Activated CD4-positive, alpha-beta T cell treated with anti-CD3 and anti-CD28 coated beads, Interleukin-2, amount 10 ng/mL, durations not matched to agents 24 days and 14 days (primary cell): ENCODE measurements around the gene FKBP1A. TPM values are rescaled to one million over a fixed set of nuclear protein-coding genes. Genes with fewer than 3 reads are reported as not detected.

Source experiments
- DNase-seq: peaks from one replicate; pipeline ENCODE4 v3.0.0; 2022
- H3K27ac Mint-ChIP-seq: one replicate; pipeline ENCODE4 v1.8.0; 2022; ENCODE audit warnings: mild to moderate bottlenecking, mixed read lengths
- H3K27me3 Mint-ChIP-seq: one replicate; pipeline ENCODE4 v1.8.0; 2022; ENCODE audit warnings: mixed read lengths
- H3K36me3 Mint-ChIP-seq: one replicate; pipeline ENCODE4 v1.8.0; 2022; ENCODE audit warnings: low read depth, mild to moderate bottlenecking, mixed read lengths
- H3K4me1 Mint-ChIP-seq: one replicate; pipeline ENCODE4 v1.8.0; 2021; ENCODE audit warnings: mixed read lengths
- H3K4me3 Mint-ChIP-seq: one replicate; pipeline ENCODE4 v1.8.0; 2022; ENCODE audit warnings: mild to moderate bottlenecking, moderate library complexity, mixed read lengths
- H3K9me3 Mint-ChIP-seq: one replicate; pipeline ENCODE4 v1.8.0; 2021; ENCODE audit warnings: mixed read lengths
- intact Hi-C: fragments of 100-400 bp; cut with micrococcal nuclease; formaldehyde crosslinking; loops from one replicate; pipeline ENCODE4 v1.15.1; 2023
- total RNA-seq: library from RNA; stranded (reverse); gene quantifications from 2 replicates; pipeline ENCODE4 v1.2.3, GENCODE V29; 2022

FKBP1A gene
- 291 and 292 TPM in 2 replicates for total RNA-seq

DNA sequence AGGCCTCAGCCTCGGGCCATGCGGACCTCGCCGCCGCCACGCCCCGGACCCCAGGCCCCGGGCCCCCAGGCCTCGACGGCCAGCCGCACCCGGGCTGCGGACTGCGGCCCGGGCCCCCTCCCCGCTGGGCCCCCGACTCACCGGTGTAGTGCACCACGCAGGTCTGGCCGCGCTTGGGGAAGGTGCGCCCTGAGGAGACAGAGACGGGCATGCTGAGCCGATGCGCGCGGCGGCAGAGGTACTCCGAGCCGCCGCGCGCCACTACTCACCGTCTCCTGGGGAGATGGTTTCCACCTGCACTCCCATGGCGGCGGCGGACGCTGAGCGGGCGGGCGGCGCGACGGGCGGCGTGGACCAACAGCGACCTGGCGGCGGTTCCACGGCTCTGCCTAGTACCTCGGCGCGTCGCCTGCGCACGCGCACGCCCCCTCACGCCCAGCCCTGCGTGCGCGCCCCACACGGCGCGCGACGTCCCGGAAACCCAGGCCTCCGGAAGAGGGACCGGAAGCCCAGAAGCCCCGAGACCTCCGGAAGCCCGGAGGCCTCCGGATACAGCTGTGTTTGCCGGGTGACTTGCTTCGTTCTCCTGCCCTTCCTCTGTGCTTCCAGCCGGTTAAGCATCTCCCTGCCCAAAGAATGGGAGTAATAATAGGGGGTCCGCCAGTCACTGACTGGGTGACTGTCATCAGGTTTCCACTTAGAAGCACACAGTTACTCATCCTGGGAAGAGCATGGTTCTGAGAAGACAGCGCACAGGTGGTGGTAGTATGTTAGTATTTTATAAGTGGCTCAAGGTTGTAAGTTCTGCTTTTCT lies at the start of gene FKBP1A:
TSS of gene FKBP1A (minus strand) at position 362 of the 814 bp plus-strand sequence. CDS start at position 306, 56 bp downstream.
- peaks cover 9% of the 10 kb centered on the region for H3K9me3 Mint-ChIP-seq
- H3K4me1 Mint-ChIP-seq: peaks cover 52% of the 10 kb centered on the region
- H3K27me3 Mint-ChIP-seq: peaks cover 3% of the 10 kb centered on the region
- peak; percentile 97 for DNase-seq
- H3K36me3 Mint-ChIP-seq: peaks cover 24% of the 10 kb centered on the region
- intact Hi-C loops: loop anchor here (1.0 to 5.0 kb wide), 6 partner anchors 36 to 275 kb away; partner anchors contain the start of genes NSFL1C, PSMF1 and RAD21L1
- H3K27ac Mint-ChIP-seq: peak within 1 kb of the TSS; percentile 90
- peak within 1 kb of the TSS; percentile 79 for H3K4me3 Mint-ChIP-seq

DNA sequence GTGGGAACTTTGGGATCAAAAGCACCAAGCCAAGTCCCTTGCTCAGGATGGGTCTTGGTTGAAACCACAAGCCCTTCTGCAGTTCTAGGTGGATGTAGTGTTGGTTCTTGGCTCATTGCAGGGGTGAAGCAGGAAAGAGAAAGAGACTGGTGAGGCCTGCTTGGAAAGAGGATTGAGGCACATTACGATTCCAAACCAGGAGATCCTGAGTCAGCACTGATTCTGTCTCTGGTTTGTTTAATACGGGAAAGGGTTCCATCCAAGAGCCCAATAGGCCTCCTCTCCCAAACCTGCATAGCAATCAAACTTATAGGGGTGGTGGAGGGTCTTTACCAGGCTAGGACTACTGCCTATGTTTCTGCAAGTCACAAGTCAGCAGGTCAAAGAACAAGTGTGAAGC lies 49.5 kb upstream of the FKBP1A start:
- peaks cover 46% of the 10 kb centered on the region for H3K36me3 Mint-ChIP-seq
- H3K27me3 Mint-ChIP-seq: no peaks in the 10 kb centered on the region
- intact Hi-C loops: no loop called here
- DNase-seq: no peak
- H3K9me3 Mint-ChIP-seq: no peaks in the 10 kb centered on the region
- H3K4me3 Mint-ChIP-seq: no peak overlapping the region
- H3K4me1 Mint-ChIP-seq: peaks cover 3% of the 10 kb centered on the region
- no peak overlapping the region for H3K27ac Mint-ChIP-seq

DNA sequence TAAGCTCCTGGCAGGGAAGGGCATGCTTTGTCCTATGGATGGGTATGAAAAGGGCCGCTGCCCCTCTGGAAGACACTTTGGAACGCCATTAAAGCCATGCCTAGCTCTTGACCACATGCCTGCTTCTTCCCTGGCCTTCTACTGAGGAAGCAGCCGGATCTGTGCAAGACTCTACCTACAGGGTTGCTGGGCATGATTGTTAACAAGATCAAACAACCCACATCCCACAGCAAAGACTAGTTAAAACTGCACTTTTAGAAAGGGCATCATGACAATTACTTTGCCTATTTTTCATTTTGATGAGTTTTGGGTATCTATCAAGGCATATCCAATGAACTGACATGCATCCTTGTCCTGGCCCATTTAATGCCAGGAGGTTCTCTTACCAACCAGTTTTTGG lies 48.3 kb upstream of the FKBP1A start:
- no peak overlapping the region for H3K27ac Mint-ChIP-seq
- intact Hi-C loops: no loop called here
- peaks cover 6% of the 10 kb centered on the region for H3K4me1 Mint-ChIP-seq
- DNase-seq: no peak
- H3K36me3 Mint-ChIP-seq: peaks cover 40% of the 10 kb centered on the region
- no peak overlapping the region for H3K4me3 Mint-ChIP-seq
- H3K9me3 Mint-ChIP-seq: no peaks in the 10 kb centered on the region
- H3K27me3 Mint-ChIP-seq: no peaks in the 10 kb centered on the region

DNA sequence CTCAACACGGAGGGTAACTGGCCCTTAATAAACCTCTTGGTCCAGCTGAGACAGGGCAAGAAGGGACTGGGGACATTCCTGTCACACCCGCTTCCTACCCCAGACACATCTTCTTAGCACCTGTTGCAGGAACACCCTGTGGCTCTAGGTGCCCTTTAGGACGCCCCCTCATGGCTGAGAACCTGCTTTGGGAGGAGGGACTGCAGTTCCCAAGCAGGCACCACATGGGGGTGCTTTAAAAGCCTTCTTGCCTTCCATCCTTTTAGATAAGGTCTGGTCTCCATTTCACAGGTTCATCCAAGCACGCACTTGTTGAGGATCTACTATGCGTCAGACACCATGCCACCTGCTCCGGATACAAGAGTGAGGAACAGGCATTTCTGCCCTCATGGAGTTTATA lies 47.2 kb upstream of the FKBP1A start:
- Mint-ChIP-seq H3K27ac (no peak overlapping the region), H3K36me3 (peaks cover 32% of the 10 kb centered on the region), H3K4me3 (no peak overlapping the region), H3K4me1 (peaks cover 14% of the 10 kb centered on the region), H3K27me3 (no peaks in the 10 kb centered on the region), H3K9me3 (no peaks in the 10 kb centered on the region)
- intact Hi-C loops: no loop called here
- DNase-seq: peak; percentile 70

DNA sequence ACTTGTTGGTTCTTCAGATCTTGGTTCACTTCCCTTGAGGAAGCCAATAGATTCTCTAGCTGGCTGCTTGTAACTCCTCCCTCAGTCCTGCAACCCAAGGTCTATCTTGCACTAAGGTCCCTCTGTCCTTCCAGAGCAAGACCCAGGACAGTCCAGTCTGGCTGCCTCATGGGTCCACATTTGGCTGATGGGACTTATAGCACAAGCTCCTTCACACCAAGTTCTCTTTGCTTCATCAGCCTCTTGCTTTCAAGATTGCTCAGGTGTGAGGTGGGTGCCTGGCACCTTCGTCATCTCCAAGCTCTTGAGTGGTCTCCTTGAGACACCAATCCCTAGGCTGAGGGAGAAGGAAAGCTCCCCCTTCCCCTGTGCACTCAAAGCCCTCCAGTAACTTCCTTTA lies 45.5 kb upstream of the FKBP1A start:
- peaks cover 22% of the 10 kb centered on the region for H3K4me1 Mint-ChIP-seq
- H3K9me3 Mint-ChIP-seq: no peaks in the 10 kb centered on the region
- H3K4me3 Mint-ChIP-seq: no peak overlapping the region
- no peak overlapping the region for H3K27ac Mint-ChIP-seq
- intact Hi-C loops: loop anchor here (5.0 kb wide), 1 partner anchor 211 kb away; the partner anchor contains the start of gene RAD21L1
- H3K36me3 Mint-ChIP-seq: peaks cover 24% of the 10 kb centered on the region
- DNase-seq: no peak
- no peaks in the 10 kb centered on the region for H3K27me3 Mint-ChIP-seq

DNA sequence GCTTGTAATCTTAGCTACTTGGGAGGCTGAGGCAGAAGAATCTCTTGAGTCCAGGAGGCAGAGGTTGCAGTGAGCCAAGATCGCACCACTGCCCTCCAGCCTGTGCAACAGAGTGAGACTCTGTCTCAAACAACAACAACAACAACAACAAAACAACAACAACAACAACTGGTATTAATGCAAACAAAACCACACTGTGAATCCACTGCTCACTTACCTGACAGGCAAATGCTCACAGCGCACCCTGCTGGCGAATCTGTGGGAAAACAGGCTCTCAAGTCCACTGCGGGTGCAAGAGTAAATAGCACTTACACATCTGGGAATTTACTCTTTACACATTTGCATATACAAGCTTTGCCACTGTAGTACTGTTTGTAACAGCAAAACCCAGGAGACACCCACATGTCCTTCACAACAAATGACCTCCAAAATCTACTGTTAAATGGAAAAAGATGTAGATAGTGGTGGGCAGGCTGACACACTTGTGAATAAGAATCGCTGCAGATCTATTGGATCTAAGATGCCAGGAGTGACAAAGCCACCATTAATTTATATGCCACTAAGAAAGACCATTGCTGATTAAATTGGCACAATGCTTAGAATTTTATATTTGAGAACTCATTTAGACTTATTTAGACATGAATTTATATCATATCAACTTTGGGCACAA lies 44.5 kb upstream of the FKBP1A start:
- peak overlapping the region; percentile 52 for H3K27ac Mint-ChIP-seq
- peaks cover 4% of the 10 kb centered on the region for H3K27me3 Mint-ChIP-seq

DNA sequence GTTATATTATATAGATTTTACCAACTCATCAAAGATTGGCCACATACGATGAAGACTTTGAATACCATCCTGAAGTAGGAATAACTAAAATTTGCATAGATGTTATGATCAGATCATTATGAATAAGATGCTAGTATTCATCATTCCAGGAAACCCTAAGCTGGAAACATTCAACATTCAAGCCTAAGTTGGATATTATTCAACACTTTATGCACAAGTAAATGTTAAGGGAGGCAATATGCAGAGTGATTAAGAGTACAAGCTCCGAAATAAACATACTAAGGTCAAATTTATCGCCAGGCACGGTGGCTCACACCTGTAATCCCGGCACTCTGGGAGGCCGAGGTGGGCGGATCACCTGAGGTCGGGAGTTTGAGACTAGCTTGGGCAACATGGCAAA lies 43.4 kb upstream of the FKBP1A start:
- Mint-ChIP-seq H3K36me3 (peaks cover 12% of the 10 kb centered on the region), H3K9me3 (no peaks in the 10 kb centered on the region), H3K4me3 (no peak overlapping the region), H3K27me3 (peaks cover 11% of the 10 kb centered on the region), H3K4me1 (peaks cover 31% of the 10 kb centered on the region), H3K27ac (no peak overlapping the region)
- DNase-seq: no peak
- intact Hi-C loops: loop anchor here (5.0 kb wide), 1 partner anchor 209 kb away; the partner anchor contains the start of gene RAD21L1

More for the DNA sequence above, 44.5 kb upstream of the FKBP1A start:
- H3K36me3 Mint-ChIP-seq: peaks cover 20% of the 10 kb centered on the region
- no peaks in the 10 kb centered on the region for H3K9me3 Mint-ChIP-seq
- intact Hi-C loops: loop anchor here (1.0 to 5.0 kb wide), 2 partner anchors 124 to 210 kb away; partner anchors contain the start of gene RAD21L1
- DNase-seq: peak; percentile 93
- peak overlapping the region; percentile 19 for H3K4me3 Mint-ChIP-seq
- H3K4me1 Mint-ChIP-seq: peaks cover 26% of the 10 kb centered on the region

DNA sequence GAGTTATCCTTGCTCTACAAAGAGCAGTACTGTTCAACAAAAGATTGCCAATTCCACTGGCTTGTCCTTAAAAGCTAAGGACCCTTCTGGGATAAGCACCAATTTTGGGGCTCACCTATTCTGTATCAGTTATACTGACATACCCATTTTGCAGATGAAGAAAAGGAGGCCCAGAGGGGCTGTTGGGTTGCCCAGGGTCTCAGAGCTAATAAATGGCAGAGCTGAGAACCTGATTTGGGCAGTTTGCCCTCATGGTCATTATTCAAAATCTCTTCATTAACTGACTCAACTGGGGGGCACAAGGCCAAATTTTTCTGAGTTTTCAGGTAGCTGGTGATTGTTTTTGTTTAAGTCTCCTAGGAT lies 42.5 kb upstream of the FKBP1A start:
- H3K36me3 Mint-ChIP-seq: peaks cover 12% of the 10 kb centered on the region
- H3K27me3 Mint-ChIP-seq: peaks cover 14% of the 10 kb centered on the region
- DNase-seq: no peak
- peak overlapping the region; percentile 74 for H3K27ac Mint-ChIP-seq
- H3K9me3 Mint-ChIP-seq: no peaks in the 10 kb centered on the region
- H3K4me1 Mint-ChIP-seq: peaks cover 34% of the 10 kb centered on the region
- intact Hi-C loops: loop anchor here (1.0 to 5.0 kb wide), 4 partner anchors 42 to 208 kb away; partner anchors contain the start of genes FKBP1A and RAD21L1
- H3K4me3 Mint-ChIP-seq: peak overlapping the region; percentile 12

DNA sequence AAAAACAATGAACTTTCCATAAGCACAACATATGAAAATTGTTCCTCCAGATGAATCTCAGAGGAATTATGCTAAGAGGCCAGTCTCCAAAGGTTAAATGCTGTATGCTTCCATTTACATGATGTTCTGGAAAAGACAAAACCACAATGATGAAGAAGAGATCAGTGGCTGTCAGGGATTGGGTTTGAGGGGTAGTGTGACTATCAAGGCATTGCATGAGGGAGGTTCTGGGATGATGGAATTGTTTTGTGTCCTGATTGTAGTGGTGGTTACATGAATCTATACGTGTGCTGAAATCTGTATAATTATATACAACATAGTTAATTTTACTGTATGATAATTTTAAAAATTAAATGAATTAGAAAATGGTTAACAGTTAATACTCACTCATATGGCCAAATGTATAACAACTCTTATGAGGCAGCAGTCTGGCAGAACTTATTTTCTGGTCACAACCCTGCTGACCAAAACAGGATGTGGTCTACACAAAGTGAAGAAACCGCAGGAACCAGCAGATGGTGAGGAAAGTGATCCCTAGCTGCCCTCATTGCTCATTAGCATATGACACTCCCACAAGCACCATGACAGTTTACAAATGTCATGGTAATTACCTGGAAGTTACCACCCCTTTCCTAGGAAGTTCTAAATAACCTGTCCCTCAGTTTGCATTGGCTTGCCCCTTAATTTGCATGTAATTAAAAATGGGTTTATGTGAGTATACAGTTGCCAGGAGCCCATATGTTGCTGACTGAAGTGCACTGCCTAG lies 41.9 kb upstream of the FKBP1A start:
- H3K4me1 Mint-ChIP-seq: peaks cover 35% of the 10 kb centered on the region
- peak overlapping the region; percentile 74 for H3K27ac Mint-ChIP-seq
- H3K9me3 Mint-ChIP-seq: no peaks in the 10 kb centered on the region

DNA sequence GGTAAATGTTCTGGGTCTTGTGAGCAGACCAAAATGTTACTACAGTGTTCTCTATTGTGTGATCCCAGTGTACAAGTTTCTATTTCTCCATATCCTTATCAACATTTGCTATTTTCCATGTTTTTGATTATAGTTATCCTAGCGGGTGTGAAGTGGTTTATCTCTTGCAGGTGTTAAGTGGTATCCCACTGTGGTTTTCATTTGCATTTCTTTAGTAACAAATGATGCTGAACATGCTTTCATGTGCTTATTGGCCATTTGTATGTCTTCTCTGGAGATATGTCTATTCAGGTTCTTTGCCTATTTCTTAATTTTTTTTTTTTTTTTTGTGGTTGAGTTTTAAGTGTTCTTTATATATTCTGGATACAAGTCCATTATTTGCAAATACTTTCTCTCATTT lies 38.3 kb upstream of the FKBP1A start:
- H3K27ac Mint-ChIP-seq: no peak overlapping the region
- H3K4me3 Mint-ChIP-seq: no peak overlapping the region
- peaks cover 46% of the 10 kb centered on the region for H3K4me1 Mint-ChIP-seq
- H3K27me3 Mint-ChIP-seq: peaks cover 14% of the 10 kb centered on the region
- peaks cover 11% of the 10 kb centered on the region for H3K36me3 Mint-ChIP-seq
- no peak for DNase-seq
- H3K9me3 Mint-ChIP-seq: no peaks in the 10 kb centered on the region
- intact Hi-C loops: no loop called here

More for the DNA sequence above, 41.9 kb upstream of the FKBP1A start:
- intact Hi-C loops: loop anchor here (1.0 to 5.0 kb wide), 4 partner anchors 41 to 207 kb away; partner anchors contain the start of genes FKBP1A and RAD21L1
- Mint-ChIP-seq H3K4me3 (peak overlapping the region; percentile 53), H3K36me3 (peaks cover 12% of the 10 kb centered on the region), H3K27me3 (peaks cover 14% of the 10 kb centered on the region)
- peak; percentile 95 for DNase-seq

DNA sequence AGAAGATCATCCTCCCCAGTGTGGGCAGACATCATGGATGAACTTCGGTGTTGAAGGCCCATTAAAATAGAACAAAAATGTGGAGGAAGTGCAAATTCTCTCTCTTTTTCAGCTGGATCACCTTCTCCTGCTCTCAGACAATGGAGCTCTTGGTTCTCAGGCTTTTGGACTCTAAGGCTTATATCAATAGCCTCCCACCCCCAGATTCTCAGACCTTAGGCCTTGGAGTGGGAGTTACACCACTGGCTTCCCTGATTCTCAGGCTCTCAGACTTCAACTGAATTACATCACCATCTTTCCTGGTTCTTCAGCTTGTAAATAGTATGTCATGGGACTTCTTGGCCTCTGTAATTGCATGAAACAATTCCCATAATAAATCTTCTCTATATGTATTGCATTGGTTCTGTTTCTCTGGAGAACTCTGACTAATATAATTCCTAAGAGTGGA lies 37.2 kb upstream of the FKBP1A start:
- Mint-ChIP-seq H3K4me3 (no peak overlapping the region), H3K36me3 (peaks cover 9% of the 10 kb centered on the region), H3K27me3 (peaks cover 14% of the 10 kb centered on the region), H3K9me3 (no peaks in the 10 kb centered on the region), H3K4me1 (peaks cover 42% of the 10 kb centered on the region), H3K27ac (no peak overlapping the region)
- intact Hi-C loops: no loop called here
- DNase-seq: no peak

DNA sequence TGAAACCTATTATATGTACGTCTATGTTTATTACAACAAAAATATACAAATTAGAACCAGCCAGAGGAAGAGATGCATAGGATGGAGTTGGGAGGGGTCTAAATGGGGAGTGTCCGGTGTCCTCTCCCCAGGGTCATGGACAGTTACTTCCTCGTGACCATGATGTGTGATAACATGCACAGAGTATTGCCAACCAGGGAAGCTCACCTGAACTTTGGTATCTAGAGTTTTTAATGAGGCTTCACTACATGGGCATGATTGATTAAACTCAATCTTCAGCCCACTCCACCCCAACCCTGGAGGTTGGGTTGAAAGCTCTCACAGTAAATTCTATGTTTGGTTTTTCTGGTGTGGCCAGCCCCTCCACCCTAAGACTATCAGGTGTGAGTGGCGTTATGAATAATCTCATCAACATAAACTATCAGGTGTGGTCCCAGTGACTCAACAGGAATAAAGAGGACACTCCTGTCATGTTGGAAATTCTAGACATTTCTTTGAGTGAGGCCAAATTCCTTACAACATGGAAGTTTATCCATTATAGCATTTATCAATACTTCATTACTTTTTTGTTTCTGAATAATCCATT lies 36.4 kb upstream of the FKBP1A start:
- H3K4me3 Mint-ChIP-seq: no peak overlapping the region
- peaks cover 14% of the 10 kb centered on the region for H3K27me3 Mint-ChIP-seq
- no peak overlapping the region for H3K27ac Mint-ChIP-seq
- intact Hi-C loops: no loop called here
- no peak for DNase-seq
- peaks cover 35% of the 10 kb centered on the region for H3K4me1 Mint-ChIP-seq
- no peaks in the 10 kb centered on the region for H3K9me3 Mint-ChIP-seq
- H3K36me3 Mint-ChIP-seq: peaks cover 5% of the 10 kb centered on the region

DNA sequence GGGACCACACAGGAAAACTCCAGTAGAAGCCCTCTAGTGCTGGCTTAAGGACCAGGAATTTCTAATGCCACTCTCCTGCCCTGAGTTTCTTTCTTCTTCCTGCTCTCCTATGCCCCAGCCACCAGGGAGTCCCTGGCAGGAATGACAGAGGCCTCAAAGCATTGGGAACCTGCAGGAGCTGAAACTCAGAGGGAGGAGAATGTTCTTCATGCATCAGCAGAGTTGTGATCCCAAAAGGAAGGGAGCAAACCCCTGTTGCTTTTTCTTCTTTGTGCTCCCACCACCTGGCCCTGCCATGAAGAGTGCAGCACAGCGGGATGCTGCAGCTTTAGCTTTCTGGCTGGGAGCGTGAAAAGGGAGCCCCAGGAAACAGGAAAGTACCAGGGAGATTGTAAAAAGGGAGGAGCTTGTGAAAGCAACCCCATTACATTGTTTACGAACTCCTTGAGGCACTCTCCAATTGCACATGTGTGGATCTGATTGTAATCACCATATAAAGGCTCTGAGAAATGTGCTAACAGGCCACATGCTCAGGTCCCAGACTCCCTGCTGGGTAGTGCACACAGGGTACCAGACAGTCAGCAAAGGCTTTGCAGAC lies 34.7 kb upstream of the FKBP1A start:
- H3K4me1 Mint-ChIP-seq: peaks cover 36% of the 10 kb centered on the region
- H3K27ac Mint-ChIP-seq: no peak overlapping the region
- no peak overlapping the region for H3K4me3 Mint-ChIP-seq
- H3K27me3 Mint-ChIP-seq: peaks cover 11% of the 10 kb centered on the region
- peaks cover 6% of the 10 kb centered on the region for H3K36me3 Mint-ChIP-seq
- no peak for DNase-seq
- intact Hi-C loops: loop anchor here (2.0 kb wide), 1 partner anchor 103 kb away; no protein-coding TSS in a partner anchor
- H3K9me3 Mint-ChIP-seq: no peaks in the 10 kb centered on the region
